ENCODE results near the gene INHBA. TPM values are rescaled to one million over a fixed set of nuclear protein-coding genes. Genes with fewer than 3 reads are reported as not detected.

Gene INHBA
- total RNA-seq, 6 donors from 2014 or later, result 2.1 to 76.5 (median 42.4) TPM

DNA sequence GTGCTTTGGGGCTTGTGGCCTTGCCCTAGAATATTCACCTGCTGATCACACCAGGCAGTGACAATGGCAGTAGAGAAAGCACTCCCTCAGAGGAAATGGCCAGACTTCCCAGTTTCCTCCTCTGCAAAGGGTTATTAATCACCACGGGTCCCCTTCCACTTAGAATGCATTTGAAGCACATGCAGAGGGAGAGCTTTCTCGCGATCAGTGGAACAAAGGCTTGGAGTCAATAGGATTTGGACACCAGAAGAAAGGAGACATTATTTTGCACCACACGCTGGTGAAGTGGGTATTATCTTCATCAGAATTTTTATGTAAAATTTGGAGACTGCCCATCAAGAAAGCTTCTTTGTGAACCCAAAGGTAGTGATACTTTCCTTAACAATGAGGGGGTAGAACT, 35.4 kb upstream of the INHBA start:
- Histone ChIP-seq H3K4me3 (no peak overlapping the region), H3K27me3 (no peaks in the 10 kb centered on the region), H3K4me1 (no peaks in the 10 kb centered on the region), H3K27ac (no peak overlapping the region), H3K9me3 (peaks cover 0 to 16% (median 9%) of the 10 kb centered on the region in 4 donors), H3K36me3 (no peaks in the 10 kb centered on the region)
- no peak for ATAC-seq (ENCODE audit: low FRiP score in 2 of 2)
- no peak for DNase-seq
- WGBS, 2 donors, result 62 to 71% methylated on average over 4 of the region's 4 CpGs
- TF ChIP-seq POLR2AphosphoS5 (IDR thresholded peaks at IDR 0.05), result no peak

- no peaks in the 10 kb centered on the region for H3K4me1 ChIP-seq
- DNase-seq (no peak), ATAC-seq (ENCODE audit: low FRiP score in 2 of 2) (no peak)
- no peaks in the 10 kb centered on the region for H3K36me3 ChIP-seq
- 60 to 77% methylated on average over 3 of the region's 3 CpGs for WGBS, 2 donors
- TF ChIP-seq POLR2A (IDR thresholded peaks at IDR 0.05), result no peak
- no peak for TF ChIP-seq EP300 (IDR thresholded peaks at IDR 0.05)
- TF ChIP-seq POLR2AphosphoS5 (IDR thresholded peaks at IDR 0.05), result no peak
- no peaks in the 10 kb centered on the region for H3K27me3 ChIP-seq
- H3K9me3 ChIP-seq, result no peaks in the 10 kb centered on the region
- H3K4me3 ChIP-seq, result no peak overlapping the region
- H3K27ac ChIP-seq, result no peak overlapping the region
Observed at GRCh38 chr7:41735206-41735605, 32.3 kb upstream of the INHBA start.

DNA sequence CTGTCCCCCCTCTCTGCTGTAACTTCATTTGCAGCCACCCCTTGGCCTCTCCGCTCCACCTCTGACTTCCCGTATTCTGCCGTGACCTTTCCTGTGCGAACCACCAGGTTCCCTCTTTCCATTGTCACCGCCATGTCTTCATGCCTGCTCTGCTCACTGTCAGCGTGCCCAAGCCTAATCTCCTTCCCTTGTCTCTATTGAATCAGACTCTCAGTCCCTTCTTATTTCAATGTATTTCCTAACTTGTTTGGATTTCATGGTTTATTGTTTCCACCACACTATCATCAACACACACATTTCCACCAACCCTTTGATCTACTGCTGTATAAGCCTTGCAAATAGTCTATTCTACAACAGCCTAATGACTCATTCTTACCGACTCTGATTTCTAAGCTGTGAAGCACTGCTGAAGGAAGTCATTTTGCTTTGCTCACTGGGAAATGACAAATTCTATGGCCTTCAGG, 30.0 kb upstream of the INHBA start:
- Histone ChIP-seq H3K9me3 (no peaks in the 10 kb centered on the region), H3K27ac (no peak overlapping the region), H3K4me1 (no peaks in the 10 kb centered on the region), H3K27me3 (no peaks in the 10 kb centered on the region), H3K4me3 (no peak overlapping the region), H3K36me3 (no peaks in the 10 kb centered on the region)
- WGBS, 2 donors, result 48 to 55% methylated on average over 7 of the region's 7 CpGs
- ATAC-seq (ENCODE audit: low FRiP score in 2 of 2) (peak in 1 of 2 donors; percentile 64), DNase-seq (peak in 1 of 2 donors; percentile 48)
- TF ChIP-seq POLR2A (IDR thresholded peaks at IDR 0.05) (no peak), POLR2AphosphoS5 (IDR thresholded peaks at IDR 0.05) (no peak), EP300 (IDR thresholded peaks at IDR 0.05) (no peak)
- TF ChIP-seq, protein P1, sequence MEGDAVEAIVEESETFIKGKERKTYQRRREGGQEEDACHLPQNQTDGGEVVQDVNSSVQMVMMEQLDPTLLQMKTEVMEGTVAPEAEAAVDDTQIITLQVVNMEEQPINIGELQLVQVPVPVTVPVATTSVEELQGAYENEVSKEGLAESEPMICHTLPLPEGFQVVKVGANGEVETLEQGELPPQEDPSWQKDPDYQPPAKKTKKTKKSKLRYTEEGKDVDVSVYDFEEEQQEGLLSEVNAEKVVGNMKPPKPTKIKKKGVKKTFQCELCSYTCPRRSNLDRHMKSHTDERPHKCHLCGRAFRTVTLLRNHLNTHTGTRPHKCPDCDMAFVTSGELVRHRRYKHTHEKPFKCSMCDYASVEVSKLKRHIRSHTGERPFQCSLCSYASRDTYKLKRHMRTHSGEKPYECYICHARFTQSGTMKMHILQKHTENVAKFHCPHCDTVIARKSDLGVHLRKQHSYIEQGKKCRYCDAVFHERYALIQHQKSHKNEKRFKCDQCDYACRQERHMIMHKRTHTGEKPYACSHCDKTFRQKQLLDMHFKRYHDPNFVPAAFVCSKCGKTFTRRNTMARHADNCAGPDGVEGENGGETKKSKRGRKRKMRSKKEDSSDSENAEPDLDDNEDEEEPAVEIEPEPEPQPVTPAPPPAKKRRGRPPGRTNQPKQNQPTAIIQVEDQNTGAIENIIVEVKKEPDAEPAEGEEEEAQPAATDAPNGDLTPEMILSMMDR (IDR thresholded peaks at IDR 0.05), result no peak

GRCh38 chr7:41732436-41732785, 29.5 kb upstream of the INHBA start:
- TF ChIP-seq POLR2AphosphoS5 (IDR thresholded peaks at IDR 0.05) (no peak), EP300 (IDR thresholded peaks at IDR 0.05) (no peak), POLR2A (IDR thresholded peaks at IDR 0.05) (no peak)
- no peak for DNase-seq

GRCh38 chr7:41731493-41732435, 28.9 kb upstream of the INHBA start:
- H3K27ac ChIP-seq, result no peak overlapping the region
- ATAC-seq (ENCODE audit: low FRiP score in 2 of 2) (peak in 1 of 2 donors; percentile 74), DNase-seq (no peak)
- H3K36me3 ChIP-seq, result no peaks in the 10 kb centered on the region
- WGBS, 2 donors, result 59 to 64% methylated on average over 7 of the region's 7 CpGs
- H3K9me3 ChIP-seq, result no peaks in the 10 kb centered on the region
- no peak for TF ChIP-seq POLR2AphosphoS5 (IDR thresholded peaks at IDR 0.05)
- TF ChIP-seq EP300 (IDR thresholded peaks at IDR 0.05), result peak in 1 of 4 donors; percentile 13
- H3K4me1 ChIP-seq, result no peaks in the 10 kb centered on the region
- H3K27me3 ChIP-seq, result no peaks in the 10 kb centered on the region
- no peak overlapping the region for H3K4me3 ChIP-seq

More at GRCh38 chr7:41732436-41732785, 29.5 kb upstream of the INHBA start:
- no peak for ATAC-seq (ENCODE audit: low FRiP score in 2 of 2)
- no peaks in the 10 kb centered on the region for H3K27me3 ChIP-seq
- H3K4me1 ChIP-seq, result no peaks in the 10 kb centered on the region
- no peaks in the 10 kb centered on the region for H3K36me3 ChIP-seq
- no peak overlapping the region for H3K4me3 ChIP-seq
- no peak overlapping the region for H3K27ac ChIP-seq
- 40 to 49% methylated on average over 3 of the region's 3 CpGs for WGBS, 2 donors
- H3K9me3 ChIP-seq, result no peaks in the 10 kb centered on the region

DNA sequence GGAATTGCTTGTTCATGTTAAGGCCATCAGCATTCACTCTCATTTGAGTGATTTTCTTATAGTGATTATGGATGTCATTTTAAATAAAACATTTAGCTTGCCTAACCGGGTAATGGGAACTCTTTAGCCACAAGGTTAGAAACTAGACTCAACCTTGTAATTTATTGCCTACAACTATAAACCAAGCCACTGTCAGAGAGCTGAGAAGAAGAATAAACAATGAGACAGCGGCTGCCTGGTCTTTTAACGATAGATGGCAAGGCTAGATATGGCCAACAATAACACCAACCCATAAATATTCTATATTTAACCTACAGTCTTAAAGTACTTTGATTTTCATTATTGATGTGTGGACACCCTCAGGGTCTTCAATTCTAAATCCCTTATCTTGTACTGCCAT, 27.8 kb upstream of the INHBA start:
- H3K27me3 ChIP-seq, result no peaks in the 10 kb centered on the region
- no peak for DNase-seq
- H3K9me3 ChIP-seq, result no peaks in the 10 kb centered on the region
- no peak overlapping the region for H3K27ac ChIP-seq
- WGBS, 2 donors, result 36 to 43% methylated on average over 3 of the region's 3 CpGs
- no peaks in the 10 kb centered on the region for H3K4me1 ChIP-seq
- no peaks in the 10 kb centered on the region for H3K36me3 ChIP-seq
- ATAC-seq (ENCODE audit: low FRiP score in 2 of 2), result no peak
- TF ChIP-seq, protein P1 (IDR thresholded peaks at IDR 0.05), result no peak
- TF ChIP-seq POLR2A (IDR thresholded peaks at IDR 0.05), result no peak
- TF ChIP-seq POLR2AphosphoS5 (IDR thresholded peaks at IDR 0.05), result no peak
- TF ChIP-seq EP300 (IDR thresholded peaks at IDR 0.05), result no peak
- H3K4me3 ChIP-seq, result no peak overlapping the region
